Measurements from ENCODE around the gene MRPL53.

The MRPL53 gene

DNA sequence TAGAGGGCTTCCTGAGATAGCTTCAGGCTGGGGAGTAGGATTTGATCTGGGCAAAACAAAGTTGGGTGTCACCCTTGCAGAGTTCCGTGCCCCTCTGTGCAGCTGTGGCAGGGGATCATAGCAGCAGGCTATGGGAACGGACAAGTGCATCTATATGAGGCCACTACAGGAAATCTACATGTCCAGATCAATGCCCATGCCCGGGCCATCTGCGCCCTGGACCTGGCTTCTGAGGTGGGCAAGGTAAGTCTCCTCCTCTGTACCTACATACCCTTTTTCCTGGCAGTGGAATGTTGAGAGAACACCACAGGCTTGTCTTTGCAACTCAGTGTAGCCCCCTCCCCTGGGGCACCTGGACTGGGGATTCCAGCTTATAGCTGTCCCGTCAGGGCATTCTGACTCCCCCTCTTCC is 47.5 kb downstream of the MRPL53 start:
- no peak for DNase-seq

DNA sequence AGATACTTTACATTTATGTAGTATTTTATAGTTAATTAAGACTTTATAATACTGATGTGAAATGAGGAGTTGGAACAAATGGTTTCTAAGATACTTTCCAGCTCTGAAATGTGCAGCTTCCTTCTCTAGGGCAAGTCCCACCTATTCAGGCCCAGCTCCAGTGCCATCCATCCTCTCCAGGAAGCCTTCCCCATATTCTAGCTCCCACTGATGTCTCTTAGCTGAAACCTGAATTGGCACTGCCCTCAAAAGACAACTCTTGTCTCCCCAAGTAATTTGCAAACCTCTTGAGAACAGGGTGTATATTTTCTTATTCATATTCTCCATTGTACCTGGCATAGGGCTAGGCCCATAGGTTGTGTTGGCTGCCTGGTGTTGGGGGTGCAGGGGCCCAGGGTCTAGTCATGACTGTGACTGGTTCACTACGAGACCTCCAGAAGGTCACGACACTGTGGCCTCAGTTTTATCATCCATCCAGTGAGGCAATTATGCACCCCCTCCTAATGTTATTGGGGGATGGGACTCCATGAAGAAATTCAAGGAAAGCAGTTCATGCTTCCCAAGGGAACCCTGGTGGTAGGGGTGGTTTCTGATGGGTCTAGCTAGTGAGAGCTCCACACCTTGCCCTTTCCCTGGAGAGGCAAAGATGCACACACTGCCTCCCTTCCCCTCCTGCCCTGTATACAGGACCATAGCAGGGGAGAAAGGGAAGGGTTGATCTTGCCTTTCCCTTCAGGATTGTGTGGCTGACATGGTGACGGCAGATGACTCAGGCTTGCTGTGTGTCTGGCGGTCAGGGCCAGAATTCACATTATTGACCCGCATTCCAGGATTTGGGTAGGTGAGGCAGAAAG is 48.1 kb downstream of the MRPL53 start:
- DNase-seq: no peak

DNA sequence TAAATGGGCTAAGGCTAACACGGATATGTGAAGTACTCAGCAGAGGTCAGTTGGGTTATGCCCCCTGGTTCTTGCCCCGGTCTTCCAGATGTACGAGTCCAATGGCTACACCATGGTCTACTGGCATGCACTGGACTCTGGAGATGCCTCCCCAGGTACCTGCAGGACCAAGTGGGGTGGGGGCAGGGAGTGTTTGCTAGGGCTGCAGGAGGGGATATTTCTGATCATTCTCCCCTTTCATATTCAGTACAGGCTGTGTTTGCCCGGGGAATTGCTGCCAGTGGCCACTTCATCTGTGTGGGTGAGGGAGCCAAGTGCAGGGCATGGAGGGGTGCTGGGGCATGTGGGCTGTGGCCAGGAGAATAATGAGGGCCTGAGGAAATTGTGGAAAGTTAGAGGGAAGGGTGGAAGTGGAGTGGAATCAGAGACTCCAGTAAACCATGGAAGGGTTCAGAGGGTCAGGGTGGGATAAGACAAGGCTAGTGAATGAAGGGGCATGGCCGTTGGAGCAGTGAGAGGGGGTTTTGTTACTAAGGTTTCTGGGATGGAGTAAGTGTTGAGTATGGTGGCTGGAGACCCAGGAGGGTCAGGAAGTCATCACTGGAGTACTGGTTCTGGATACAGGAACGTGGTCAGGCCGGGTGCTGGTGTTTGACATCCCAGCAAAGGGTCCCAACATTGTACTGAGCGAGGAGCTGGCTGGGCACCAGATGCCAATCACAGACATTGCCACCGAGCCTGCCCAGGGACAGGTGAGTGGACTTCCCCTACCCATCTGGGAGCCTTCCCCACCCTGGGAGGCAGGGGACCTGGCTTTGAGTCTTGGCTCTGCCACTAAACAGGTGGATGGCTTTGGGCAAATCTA is 49.0 kb downstream of the MRPL53 start:
- DNase-seq: no peak

Data from hematopoietic multipotent progenitor cell treated with erythropoietin and hydrocortisone succinate and interleukin-3 and kit ligand, for 4 days (in vitro differentiated cells).